Measurements from ENCODE around the gene CRYBG2. TPM values are rescaled to one million over a fixed set of nuclear protein-coding genes. Genes with fewer than 3 reads are reported as not detected.
A peak's percentile ranks its signal among the peaks of the same experiment; 100 is the strongest.

Gene CRYBG2
- total and polyA plus RNA-seq, 2 of the 13 experiments (the other 11 are each of a cell fraction or from before 2014, with no cell fraction given): 1.3 to 2.9 TPM

- peak; percentile 36; the same call in 1 of the 2 replicates for TF ChIP-seq FUBP1 (CRISPR knock-in tag; IDR thresholded peaks at IDR 0.05; ENCODE audit: borderline replicate concordance)
- no peak; the same call in 1 of the 2 replicates for TF ChIP-seq ZNF432 (CRISPR knock-in tag; IDR thresholded peaks at IDR 0.05; ENCODE audit: borderline replicate concordance)
- no peak for TF ChIP-seq MTA3 (CRISPR knock-in tag; IDR thresholded peaks at IDR 0.05)
- peak; percentile 82 for TF ChIP-seq HHEX (CRISPR knock-in tag; IDR thresholded peaks at IDR 0.05)
- TF ChIP-seq ZNF772 (CRISPR knock-in tag; IDR thresholded peaks at IDR 0.05): peak; percentile 66; the same call in 1 of the 2 replicates
- TF ChIP-seq POGZ (CRISPR knock-in tag; IDR thresholded peaks at IDR 0.05): peak; percentile 97
- peak; percentile 88; the same call in 1 of the 2 replicates for TF ChIP-seq ZNF580 (CRISPR knock-in tag; IDR thresholded peaks at IDR 0.05; ENCODE audit: borderline replicate concordance, low read depth)
- no peak for TF ChIP-seq NR1H2 (CRISPR knock-in tag; IDR thresholded peaks at IDR 0.05; ENCODE audit: borderline replicate concordance, low read depth)
- TF ChIP-seq CBX1 (IDR thresholded peaks at IDR 0.05; ENCODE audit: low read depth): no peak
- TF ChIP-seq NONO (IDR thresholded peaks at IDR 0.05): no peak
- TF ChIP-seq NONO (CRISPR knock-in tag; conservative IDR thresholded peaks at IDR 0.05): peak; percentile 74
- TF ChIP-seq THAP7 (CRISPR knock-in tag; IDR thresholded peaks at IDR 0.05): no peak
- TF ChIP-seq PLRG1 (conservative IDR thresholded peaks at IDR 0.05): no peak
- no peak for TF ChIP-seq ZKSCAN1 (IDR thresholded peaks at IDR 0.05; ENCODE audit: low read length)
- no peak for TF ChIP-seq ZNF557 (CRISPR knock-in tag; IDR thresholded peaks at IDR 0.05)
- no peak for TF ChIP-seq ZNF547 (CRISPR knock-in tag; IDR thresholded peaks at IDR 0.05)
- no peak for TF ChIP-seq ZNF101 (CRISPR knock-in tag; IDR thresholded peaks at IDR 0.05; ENCODE audit: borderline replicate concordance, low read depth)
- 0 out of 2 replicates have a peak, but pooled peaks have one; percentile 69 for TF ChIP-seq RORA (CRISPR knock-in tag; IDR thresholded peaks at IDR 0.05)
- no peak for TF ChIP-seq MEIS2 (CRISPR knock-in tag; IDR thresholded peaks at IDR 0.05)
- TF ChIP-seq GFI1 (CRISPR knock-in tag; IDR thresholded peaks at IDR 0.05; ENCODE audit: borderline replicate concordance): peak; percentile 87; the same call in 1 of the 2 replicates
- TF ChIP-seq CSRNP1 (CRISPR knock-in tag; IDR thresholded peaks at IDR 0.05): no peak
- no peak for TF ChIP-seq NFE2 (CRISPR knock-in tag; IDR thresholded peaks at IDR 0.05)
- no peak for TF ChIP-seq RBM39 (IDR thresholded peaks at IDR 0.05; ENCODE audit: low read depth, low read length, poor library complexity, severe bottlenecking)
- TF ChIP-seq HNRNPUL1 (IDR thresholded peaks at IDR 0.05; ENCODE audit: low read depth, low read length): no peak
- TF ChIP-seq ONECUT2 (CRISPR knock-in tag; IDR thresholded peaks at IDR 0.05): peak; percentile 93
- TF ChIP-seq XRCC5 (optimal IDR thresholded peaks at IDR 0.05; ENCODE audit: low read length): no peak
- no peak for TF ChIP-seq ZNF280B (CRISPR knock-in tag; IDR thresholded peaks at IDR 0.05; ENCODE audit: borderline replicate concordance)
These were observed 33.5 kb upstream of the CRYBG2 start (continued) for GRCh38 chr1:26387447-26387846.
